Uterus (tissue), 4 donors: ENCODE results near the gene POLR2E. TPM values are rescaled to one million over a fixed set of nuclear protein-coding genes. Genes with fewer than 3 reads are reported as not detected.
A peak's percentile ranks its signal among the peaks of the same experiment; 100 is the strongest.

Experiments used
- DNase-seq, 2 donors: peaks; one replicate each; pipeline ENCODE4 v3.0.0-alpha.2; 2019 to 2020
- H3K27ac ChIP-seq, 2 donors: fragments of 200-600 bp; sonication (generic); 1 replicate in 1 of 2; 2 replicates in 1 of 2; pipeline ENCODE4 v1.5.1; 2016 to 2018
- H3K27me3 ChIP-seq, 2 donors: fragments of 200-600 bp; sonication (generic); one replicate each; pipeline ENCODE4 v1.5.1; 2018 to 2019; ENCODE audit warnings: control low read depth in 1 of 2
- H3K36me3 ChIP-seq, 2 donors: fragments of 200-600 bp; sonication (generic); one replicate each; pipeline ENCODE4 v1.5.1; 2019; ENCODE audit warnings: control low read depth in 1 of 2
- H3K4me1 ChIP-seq, 2 donors: fragments of 200-600 bp; sonication (generic); one replicate each; pipeline ENCODE4 v1.5.1; 2018 to 2019; ENCODE audit warnings: control low read depth in 1 of 2
- H3K4me3 ChIP-seq, 2 donors: fragments of 200-600 bp; sonication (generic); 1 replicate in 1 of 2; 2 replicates in 1 of 2; pipeline ENCODE4 v1.5.1; 2018 to 2019; ENCODE audit warnings: mild to moderate bottlenecking in 1 of 2
- H3K9me3 ChIP-seq, 2 donors: fragments of 200-600 bp; sonication (generic); one replicate each; pipeline ENCODE4 v1.5.1; 2019; ENCODE audit warnings: control low read depth in 1 of 2
- CTCF ChIP-seq, 4 experiments: fragments of 200-600 bp in 2 of 4; fragments of 450-650 bp in 2 of 4; sonication (generic) in 2 of 4; IDR thresholded peaks; one replicate each; pipeline ENCODE4 v1.5.1; 2016 to 2019; ENCODE audit warnings: antibody characterized with exemption in 4 of 4, mild to moderate bottlenecking in 2 of 4, moderate library complexity in 1 of 4
- POLR2A ChIP-seq, 2 donors: fragments of 450-650 bp; IDR thresholded peaks; one replicate each; pipeline ENCODE4 v1.6.1; 2016; ENCODE audit warnings: antibody characterized with exemption in 2 of 2, mild to moderate bottlenecking in 1 of 2, moderate library complexity in 1 of 2
- intact Hi-C: fragments of 100-400 bp; cut with DNase I; formaldehyde crosslinking; loops from one replicate; pipeline ENCODE4 v1.15.1; 2023; ENCODE audit warnings: low total_unique reads
- total RNA-seq, 4 donors: library from RNA; depleted of rRNA in 3 of 4; stranded (reverse); fragments of >200 nt in 3 of 4; gene quantifications; one replicate each; pipeline versions ENCODE4 v1.1.0 to v1.2.4, GENCODE V29; 2014 to 2023
- donor health status: DM: yes; HTN: yes; CAD: no.

The POLR2E gene
- total RNA-seq, 4 donors from 2014 or later, result 13.6 to 112 (median 59.8) TPM

GRCh38 chr19:1066748-1067340 is 28.3 kb downstream of the POLR2E start, which contains the start of gene ARHGAP45:
TSS of gene ARHGAP45 (plus strand) at chr19:1067167. CDS start at chr19:1067406, 239 bp downstream.
- Histone ChIP-seq H3K36me3 (no peaks in the 10 kb centered on the region), H3K9me3 (no peaks in the 10 kb centered on the region), H3K27ac (no peak within 1 kb of the TSS), H3K4me3 (no peak within 1 kb of the TSS), H3K4me1 (peaks cover 0 to 21% of the 10 kb centered on the region in 2 donors), H3K27me3 (peaks cover 21 to 50% of the 10 kb centered on the region in 2 donors)
- intact Hi-C loops, result no loop called here
- TF ChIP-seq POLR2A (IDR thresholded peaks at IDR 0.05), result no peak
- TF ChIP-seq CTCF (IDR thresholded peaks at IDR 0.05), result no peak
- DNase-seq, result no peak

- Histone ChIP-seq H3K9me3 (no peaks in the 10 kb centered on the region), H3K4me3 (no peak overlapping the region), H3K36me3 (no peaks in the 10 kb centered on the region), H3K27me3 (peaks cover 21 to 50% of the 10 kb centered on the region in 2 donors), H3K27ac (no peak overlapping the region), H3K4me1 (peaks cover 0 to 18% of the 10 kb centered on the region in 2 donors)
- intact Hi-C loops, result no loop called here
- no peak for DNase-seq
- TF ChIP-seq CTCF (IDR thresholded peaks at IDR 0.05), result no peak
- no peak for TF ChIP-seq POLR2A (IDR thresholded peaks at IDR 0.05)
Observed at GRCh38 chr19:1066251-1066747, 28.9 kb downstream of the POLR2E start.

GRCh38 chr19:1065606-1066109 is 29.5 kb downstream of the POLR2E start:
- H3K4me1 ChIP-seq, result peaks cover 0 to 15% of the 10 kb centered on the region in 2 donors
- no peaks in the 10 kb centered on the region for H3K36me3 ChIP-seq
- H3K27me3 ChIP-seq, result peaks cover 17 to 45% of the 10 kb centered on the region in 2 donors
- no peak overlapping the region for H3K27ac ChIP-seq
- H3K9me3 ChIP-seq, result no peaks in the 10 kb centered on the region
- TF ChIP-seq CTCF (IDR thresholded peaks at IDR 0.05), result no peak
- TF ChIP-seq POLR2A (IDR thresholded peaks at IDR 0.05), result no peak
- intact Hi-C loops, result no loop called here
- DNase-seq, result no peak
- no peak overlapping the region for H3K4me3 ChIP-seq

- no peaks in the 10 kb centered on the region for H3K36me3 ChIP-seq
- intact Hi-C loops, result no loop called here
- TF ChIP-seq CTCF (IDR thresholded peaks at IDR 0.05) (peak; percentile 34 to 77 (median 70)), POLR2A (IDR thresholded peaks at IDR 0.05) (no peak)
- DNase-seq, result peak in 1 of 2 donors; percentile 51
- peaks cover 0 to 15% of the 10 kb centered on the region in 2 donors for H3K4me1 ChIP-seq
- H3K9me3 ChIP-seq, result peaks cover 0 to 1% of the 10 kb centered on the region in 2 donors
- peaks cover 13 to 38% of the 10 kb centered on the region in 2 donors for H3K27me3 ChIP-seq
- H3K4me3 ChIP-seq, result no peak overlapping the region
- no peak overlapping the region for H3K27ac ChIP-seq
Observed at GRCh38 chr19:1064661-1065605, 30.2 kb downstream of the POLR2E start.
